NCI-H774 (cell line): Measurements from ENCODE around the gene TPSD1.
"Not testable (repeated sequence)": the region's sequence is repeated elsewhere in the genome, so short reads cannot be mapped to it uniquely, and the experiment has no call there.

Experiments used
- DNase-seq: peaks from one replicate; lab custom pipeline; 2025; lab: John Stamatoyannopoulos, UW

TPSD1 gene

GRCh38 chr16:1220841-1221627 is 34.8 kb upstream of the TPSD1 start:
- no peak for DNase-seq

GRCh38 chr16:1221628-1222552 is 34.0 kb upstream of the TPSD1 start:
- DNase-seq = no peak

GRCh38 chr16:1222553-1223354 is 33.1 kb upstream of the TPSD1 start:
- DNase-seq = no peak

- DNase-seq = no peak
These were observed 32.3 kb upstream of the TPSD1 start for GRCh38 chr16:1223355-1224214.

- DNase-seq = no peak
These were observed 31.3 kb upstream of the TPSD1 start for GRCh38 chr16:1224558-1224957.

- no peak for DNase-seq
These were observed 30.8 kb upstream of the TPSD1 start, which contains the start of gene TPSG1 for GRCh38 chr16:1225051-1225451. TPSG1 (minus strand) TSS chr16:1225268; CDS start chr16:1225252, 16 bp downstream.

GRCh38 chr16:1225728-1226311 is 30.0 kb upstream of the TPSD1 start:
- not testable (repeated sequence) for DNase-seq

GRCh38 chr16:1226692-1227091 is 29.2 kb upstream of the TPSD1 start:
- not testable (repeated sequence) for DNase-seq

GRCh38 chr16:1228227-1228626 is 27.6 kb upstream of the TPSD1 start:
- not testable (repeated sequence) for DNase-seq

GRCh38 chr16:1229476-1229875 is 26.4 kb upstream of the TPSD1 start:
- not testable (repeated sequence) for DNase-seq

GRCh38 chr16:1230084-1230470 is 25.8 kb upstream of the TPSD1 start, which contains the start of gene TPSB2:
TPSB2 (minus strand) TSS chr16:1230184; CDS start chr16:1229951, 233 bp downstream.
- not testable (repeated sequence) for DNase-seq

- not testable (repeated sequence) for DNase-seq
These were observed 25.2 kb upstream of the TPSD1 start for GRCh38 chr16:1230471-1231212.

GRCh38 chr16:1231301-1231700 is 24.6 kb upstream of the TPSD1 start:
- DNase-seq = not testable (repeated sequence)

- not testable (repeated sequence) for DNase-seq
These were observed 23.7 kb upstream of the TPSD1 start for GRCh38 chr16:1232049-1232748.

GRCh38 chr16:1236659-1237058 is 19.2 kb upstream of the TPSD1 start:
- not testable (repeated sequence) for DNase-seq

- no peak for DNase-seq
These were observed 17.9 kb upstream of the TPSD1 start for GRCh38 chr16:1237990-1238389.

- DNase-seq = not testable (repeated sequence)
These were observed 17.0 kb upstream of the TPSD1 start for GRCh38 chr16:1238909-1239308.

- not testable (repeated sequence) for DNase-seq
These were observed 16.3 kb upstream of the TPSD1 start for GRCh38 chr16:1239575-1239974.

- DNase-seq = not testable (repeated sequence)
These were observed 15.4 kb upstream of the TPSD1 start, which contains the start of gene TPSAB1 for GRCh38 chr16:1240436-1240835. TPSAB1 (plus strand) TSS chr16:1240705; CDS start chr16:1240939, 234 bp downstream.
